WERI-Rb-1 (cell line): ENCODE data around the gene SMC6.

ENCODE experiments used
- DNase-seq: peaks from one replicate; pipeline ENCODE4 v3.0.0-alpha.2; 2020
- H3K27ac ChIP-seq: fragments of 250-450 bp; sonication (Bioruptor Pico); 2 replicates; pipeline ENCODE4 v1.5.1; 2020; ENCODE audit warnings: mild to moderate bottlenecking, moderate library complexity
- H3K27me3 ChIP-seq: fragments of 250-450 bp; sonication (Bioruptor Pico); 2 replicates; pipeline ENCODE4 v1.5.1; 2021; ENCODE audit warnings: mild to moderate bottlenecking, low read depth, moderate library complexity; ENCODE audit not compliant: insufficient read depth, severe bottlenecking
- H3K36me3 ChIP-seq: fragments of 250-450 bp; sonication (Bioruptor Pico); 2 replicates; pipeline ENCODE4 v1.5.1; 2020; ENCODE audit warnings: mild to moderate bottlenecking, moderate library complexity
- H3K4me3 ChIP-seq: 2 replicates; pipeline ENCODE4 v1.5.1; 2011; ENCODE audit warnings: low read depth, mild to moderate bottlenecking, control low read depth, low read length
- H3K9me3 ChIP-seq: fragments of 250-450 bp; sonication (Bioruptor Pico); 2 replicates; pipeline ENCODE4 v1.5.1; 2021; ENCODE audit warnings: mild to moderate bottlenecking, moderate library complexity; ENCODE audit not compliant: severe bottlenecking
- TF ChIP-seq, protein P1 (sequence below): IDR thresholded peaks from 2 replicates; pipeline ENCODE4 v1.5.1; 2011; ENCODE audit warnings: low read depth, mild to moderate bottlenecking, control low read depth, inconsistent platforms, low read length

SMC6 gene

DNA sequence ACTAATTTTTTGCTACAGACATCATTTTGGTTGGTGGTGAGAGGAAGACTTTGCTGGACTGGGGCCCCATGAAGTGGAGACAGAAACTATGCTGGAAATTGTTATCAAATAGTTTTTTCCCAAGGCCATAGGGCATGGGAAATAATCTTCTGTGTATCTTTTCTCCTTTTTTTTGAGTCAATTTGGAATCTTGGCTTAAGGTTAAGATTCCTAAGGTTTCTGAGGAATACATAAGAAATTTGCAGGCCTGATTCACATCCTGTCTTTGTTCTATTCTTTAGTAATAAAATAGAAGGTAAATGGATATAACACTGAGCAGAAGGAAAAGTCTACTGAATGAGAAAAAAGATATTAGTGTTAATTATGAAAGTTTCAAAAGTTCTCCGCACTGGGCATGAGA lies 16.6 kb downstream of the SMC6 start:
- no peaks in the 10 kb centered on the region for H3K9me3 ChIP-seq
- no peak overlapping the region for H3K27ac ChIP-seq
- no peaks in the 10 kb centered on the region for H3K27me3 ChIP-seq
- DNase-seq, result no peak
- H3K36me3 ChIP-seq, result peaks cover 92% of the 10 kb centered on the region
- TF ChIP-seq, protein P1, sequence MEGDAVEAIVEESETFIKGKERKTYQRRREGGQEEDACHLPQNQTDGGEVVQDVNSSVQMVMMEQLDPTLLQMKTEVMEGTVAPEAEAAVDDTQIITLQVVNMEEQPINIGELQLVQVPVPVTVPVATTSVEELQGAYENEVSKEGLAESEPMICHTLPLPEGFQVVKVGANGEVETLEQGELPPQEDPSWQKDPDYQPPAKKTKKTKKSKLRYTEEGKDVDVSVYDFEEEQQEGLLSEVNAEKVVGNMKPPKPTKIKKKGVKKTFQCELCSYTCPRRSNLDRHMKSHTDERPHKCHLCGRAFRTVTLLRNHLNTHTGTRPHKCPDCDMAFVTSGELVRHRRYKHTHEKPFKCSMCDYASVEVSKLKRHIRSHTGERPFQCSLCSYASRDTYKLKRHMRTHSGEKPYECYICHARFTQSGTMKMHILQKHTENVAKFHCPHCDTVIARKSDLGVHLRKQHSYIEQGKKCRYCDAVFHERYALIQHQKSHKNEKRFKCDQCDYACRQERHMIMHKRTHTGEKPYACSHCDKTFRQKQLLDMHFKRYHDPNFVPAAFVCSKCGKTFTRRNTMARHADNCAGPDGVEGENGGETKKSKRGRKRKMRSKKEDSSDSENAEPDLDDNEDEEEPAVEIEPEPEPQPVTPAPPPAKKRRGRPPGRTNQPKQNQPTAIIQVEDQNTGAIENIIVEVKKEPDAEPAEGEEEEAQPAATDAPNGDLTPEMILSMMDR, result no peak
- no peak overlapping the region for H3K4me3 ChIP-seq

DNA sequence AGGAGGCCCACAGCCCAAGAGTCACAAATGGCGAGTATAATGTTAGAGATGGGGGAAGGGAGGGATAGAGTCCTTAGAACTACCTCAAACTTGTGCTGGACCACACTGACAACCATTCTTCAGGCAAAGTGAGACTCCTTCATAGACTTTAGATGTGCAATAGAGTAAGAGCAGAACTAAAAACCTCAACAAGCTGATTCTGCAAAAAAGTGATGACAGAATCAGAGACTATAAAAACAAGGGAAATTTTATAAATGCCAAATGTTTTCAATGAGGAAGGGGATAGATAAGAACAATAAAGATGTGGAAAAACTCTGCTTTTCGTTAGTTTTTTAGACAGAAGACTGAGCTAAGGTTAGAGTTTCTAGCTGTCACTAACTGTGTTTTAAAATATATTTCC lies 17.7 kb downstream of the SMC6 start:
- H3K27me3 ChIP-seq, result no peaks in the 10 kb centered on the region
- no peak for DNase-seq
- TF ChIP-seq, protein P1, result no peak
- H3K9me3 ChIP-seq, result no peaks in the 10 kb centered on the region
- peaks cover 95% of the 10 kb centered on the region for H3K36me3 ChIP-seq
- H3K4me3 ChIP-seq, result no peak overlapping the region
- H3K27ac ChIP-seq, result no peak overlapping the region

DNA sequence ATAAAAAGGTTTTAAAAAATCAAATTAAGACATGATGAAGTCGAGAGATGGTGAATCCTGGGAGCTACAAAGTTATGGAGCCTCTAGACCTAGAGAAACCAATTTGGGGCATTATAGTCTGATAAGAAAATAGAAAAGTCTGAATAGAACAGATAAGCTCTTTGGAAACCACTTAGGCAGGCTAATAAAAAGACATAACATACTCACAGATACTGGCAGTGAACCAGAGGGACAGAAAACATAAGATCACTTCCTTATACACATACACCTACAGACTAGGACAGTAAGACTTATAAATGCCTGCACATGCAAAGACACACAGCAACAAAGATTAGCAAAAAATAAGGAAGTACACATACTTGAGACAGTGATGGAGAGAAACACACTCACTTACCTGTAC lies 20.0 kb downstream of the SMC6 start:
- H3K27me3 ChIP-seq, result no peaks in the 10 kb centered on the region
- H3K36me3 ChIP-seq, result peaks cover 93% of the 10 kb centered on the region
- DNase-seq, result no peak
- TF ChIP-seq, protein P1, result no peak
- no peak overlapping the region for H3K27ac ChIP-seq
- H3K9me3 ChIP-seq, result no peaks in the 10 kb centered on the region
- H3K4me3 ChIP-seq, result no peak overlapping the region

DNA sequence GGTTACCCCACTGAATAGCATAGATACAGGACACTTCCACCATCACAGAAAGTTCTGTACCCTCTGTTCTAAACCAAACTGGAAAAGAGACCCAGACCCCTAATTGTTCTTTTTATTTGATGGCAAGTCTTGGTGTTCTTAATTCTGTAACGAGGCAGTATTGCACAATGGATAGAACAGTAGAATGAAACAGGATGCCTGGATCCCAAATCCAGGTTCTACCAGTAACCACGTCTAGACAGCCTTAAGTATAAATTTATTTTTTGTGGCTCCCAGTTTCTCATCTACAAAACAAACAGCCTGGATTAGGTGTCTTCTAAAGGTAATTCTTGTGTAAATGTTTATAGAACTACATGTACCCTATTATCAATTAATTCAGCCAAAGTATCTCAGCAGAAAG lies 23.7 kb downstream of the SMC6 start:
- H3K4me3 ChIP-seq, result no peak overlapping the region
- H3K27me3 ChIP-seq, result no peaks in the 10 kb centered on the region
- H3K27ac ChIP-seq, result no peak overlapping the region
- H3K9me3 ChIP-seq, result no peaks in the 10 kb centered on the region
- TF ChIP-seq, protein P1, result no peak
- H3K36me3 ChIP-seq, result peaks cover 83% of the 10 kb centered on the region
- no peak for DNase-seq

DNA sequence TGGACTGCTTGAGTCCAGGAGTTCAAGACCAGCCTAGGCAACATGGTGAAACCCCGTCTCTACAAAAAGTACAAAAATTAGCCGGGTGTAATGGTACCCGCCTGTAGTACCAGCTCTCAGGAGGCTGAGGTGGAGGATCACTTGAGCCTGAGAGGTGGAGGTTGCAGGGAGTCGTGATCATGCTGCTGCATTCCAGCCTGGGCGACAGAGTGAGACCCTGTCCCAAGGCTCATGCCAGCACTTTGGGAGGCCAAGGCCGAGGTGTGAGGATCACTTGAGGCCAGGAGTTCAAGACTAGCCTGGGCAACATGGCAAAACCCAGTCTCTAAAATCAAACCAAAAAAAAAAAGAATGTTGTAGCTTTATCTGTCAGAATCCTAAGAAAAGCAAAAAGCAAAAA lies 25.4 kb downstream of the SMC6 start:
- H3K9me3 ChIP-seq, result no peaks in the 10 kb centered on the region
- peaks cover 83% of the 10 kb centered on the region for H3K36me3 ChIP-seq
- H3K27me3 ChIP-seq, result no peaks in the 10 kb centered on the region
- DNase-seq, result no peak
- no peak overlapping the region for H3K27ac ChIP-seq
- H3K4me3 ChIP-seq, result no peak overlapping the region
- TF ChIP-seq, protein P1, result no peak

DNA sequence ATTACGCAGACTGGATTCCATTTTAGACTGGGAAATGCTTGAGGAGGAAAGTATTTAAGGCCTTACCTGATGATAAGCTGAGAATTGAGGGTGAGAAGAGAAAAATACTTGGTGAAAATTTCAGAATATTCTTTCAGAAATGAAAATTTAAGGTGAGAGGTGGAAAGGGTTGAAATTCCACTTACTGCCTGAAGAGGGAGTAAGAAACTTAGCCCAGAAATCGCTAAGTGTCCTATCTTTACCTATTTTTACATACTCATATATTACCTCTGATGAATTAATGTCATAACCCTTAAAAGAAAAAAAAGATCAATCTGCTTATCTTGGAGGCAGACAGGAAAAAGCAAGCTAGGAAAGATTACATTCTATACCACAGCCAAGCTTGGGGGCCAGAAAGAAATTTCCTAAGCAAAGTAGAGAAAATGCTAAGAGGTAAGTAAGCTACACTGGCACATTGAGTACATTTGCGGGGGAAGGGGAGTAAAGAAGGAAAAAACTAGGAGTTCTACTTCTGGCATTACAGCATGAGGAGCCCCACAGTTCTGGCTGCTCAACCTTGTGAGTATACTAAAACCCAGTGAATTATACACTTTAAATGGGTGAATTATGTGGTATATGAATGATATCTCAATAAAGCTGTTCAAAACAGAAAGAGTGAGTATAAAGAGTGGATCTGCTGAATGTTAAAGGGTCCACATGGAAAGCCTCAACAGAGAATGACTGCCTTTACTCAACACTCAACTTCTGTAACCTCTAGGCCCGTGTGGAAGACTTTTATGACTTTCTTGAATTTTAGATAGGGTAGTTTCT lies 33.8 kb downstream of the SMC6 start:
- Histone ChIP-seq H3K27ac (peak overlapping the region; percentile 75), H3K27me3 (no peaks in the 10 kb centered on the region), H3K9me3 (no peaks in the 10 kb centered on the region), H3K4me3 (no peak overlapping the region), H3K36me3 (peaks cover 92% of the 10 kb centered on the region)
- no peak for DNase-seq
- TF ChIP-seq, protein P1, result peak; percentile 58
